ENCODE data around the gene ZNF521.

- TF ChIP-seq CTCF (IDR thresholded peaks at IDR 0.05), result no peak
- no peak for TF ChIP-seq POLR2A (IDR thresholded peaks at IDR 0.05)
Measured at GRCh38 chr18:25166113-25166512, 185.9 kb downstream of the ZNF521 start.

Data from breast epithelium (tissue), 3 donors.